Stimulated activated CD4-positive, alpha-beta T cell treated with anti-CD3 and anti-CD28 coated beads, Interleukin-2, amount 100 ng/mL, for 4 hours (primary cell): ENCODE results near the gene ZIC1.

Source experiments
- DNase-seq: peaks from one replicate; pipeline ENCODE4 v3.0.0-alpha.2; 2020; ENCODE audit warnings: low read depth

Gene ZIC1

DNA sequence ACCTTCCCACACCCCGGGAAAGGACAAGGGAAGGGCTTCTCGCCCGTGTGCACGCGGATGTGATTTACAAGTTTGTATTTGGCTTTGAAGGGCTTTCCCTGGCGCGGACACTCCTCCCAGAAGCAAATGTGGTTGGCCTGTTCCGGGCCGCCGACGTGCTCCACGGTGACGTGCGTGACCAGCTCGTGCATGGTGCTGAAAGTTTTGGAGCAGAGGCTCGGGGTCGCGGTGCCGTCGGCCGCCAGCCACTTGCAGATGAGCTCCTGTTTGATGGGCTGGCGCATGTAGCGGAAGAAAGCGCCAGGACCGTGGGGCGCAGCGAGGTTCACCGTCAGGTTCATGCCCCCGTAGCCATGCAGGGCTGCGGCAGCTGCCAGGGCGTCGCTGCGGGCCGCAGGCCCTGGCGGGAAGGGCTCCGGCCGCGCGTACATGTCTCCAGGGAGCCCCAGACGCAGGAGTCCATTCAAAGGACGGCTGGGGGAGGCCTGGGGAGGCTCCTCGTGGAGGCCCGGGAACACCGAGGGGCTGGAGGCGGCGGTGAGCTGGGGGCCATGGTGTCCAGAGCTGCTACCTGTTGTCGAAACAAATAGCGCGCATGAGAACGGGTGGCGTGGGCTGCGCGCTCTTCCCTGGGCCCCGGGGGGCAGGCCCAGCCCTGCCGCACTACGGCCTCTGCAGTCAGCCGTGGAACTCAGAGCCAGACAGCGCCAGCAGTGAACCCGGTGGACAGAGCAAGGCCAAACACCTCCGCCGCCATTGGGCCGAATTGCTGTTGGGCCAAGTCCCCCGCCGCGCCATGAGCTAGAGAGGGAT lies 13.1 kb upstream of the ZIC1 start:
- no peak for DNase-seq

GRCh38 chr3:147396712-147397046 lies 12.5 kb upstream of the ZIC1 start:
- no peak for DNase-seq

DNA sequence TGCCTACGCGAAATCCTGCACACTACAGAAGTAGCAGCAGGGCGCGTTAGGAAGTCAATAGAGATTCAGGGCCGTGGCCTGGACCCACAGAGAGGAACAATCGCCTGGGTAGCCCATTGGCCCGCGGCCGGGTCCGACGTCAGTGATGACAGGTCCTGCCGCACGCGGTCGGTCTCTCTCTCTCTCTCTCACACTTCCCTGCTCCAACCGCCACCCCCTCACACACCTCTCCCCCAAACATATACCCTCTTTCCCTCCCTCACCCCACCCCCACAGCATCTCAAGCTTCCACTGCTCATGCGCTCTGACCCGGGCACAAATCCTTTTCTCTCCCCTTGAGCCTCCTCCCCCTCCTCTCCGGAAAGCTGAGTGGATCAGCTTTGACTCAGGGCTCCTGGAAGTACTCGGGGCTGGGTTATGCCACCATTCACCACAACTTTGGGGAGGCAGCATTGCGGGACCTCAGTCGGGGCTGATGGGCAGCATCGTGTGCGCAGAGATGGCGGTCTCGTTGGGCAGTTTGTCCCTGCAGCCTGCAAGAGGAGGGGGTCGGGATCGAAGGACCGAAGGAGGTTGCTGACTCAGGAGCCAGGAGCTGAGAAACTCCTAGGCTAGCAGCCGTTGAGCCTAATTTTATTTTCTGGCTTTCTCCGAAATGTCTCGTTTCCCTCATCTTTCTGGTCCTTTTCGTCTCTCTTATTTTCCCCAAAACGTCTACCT lies 11.8 kb upstream of the ZIC1 start:
- DNase-seq = no peak

DNA sequence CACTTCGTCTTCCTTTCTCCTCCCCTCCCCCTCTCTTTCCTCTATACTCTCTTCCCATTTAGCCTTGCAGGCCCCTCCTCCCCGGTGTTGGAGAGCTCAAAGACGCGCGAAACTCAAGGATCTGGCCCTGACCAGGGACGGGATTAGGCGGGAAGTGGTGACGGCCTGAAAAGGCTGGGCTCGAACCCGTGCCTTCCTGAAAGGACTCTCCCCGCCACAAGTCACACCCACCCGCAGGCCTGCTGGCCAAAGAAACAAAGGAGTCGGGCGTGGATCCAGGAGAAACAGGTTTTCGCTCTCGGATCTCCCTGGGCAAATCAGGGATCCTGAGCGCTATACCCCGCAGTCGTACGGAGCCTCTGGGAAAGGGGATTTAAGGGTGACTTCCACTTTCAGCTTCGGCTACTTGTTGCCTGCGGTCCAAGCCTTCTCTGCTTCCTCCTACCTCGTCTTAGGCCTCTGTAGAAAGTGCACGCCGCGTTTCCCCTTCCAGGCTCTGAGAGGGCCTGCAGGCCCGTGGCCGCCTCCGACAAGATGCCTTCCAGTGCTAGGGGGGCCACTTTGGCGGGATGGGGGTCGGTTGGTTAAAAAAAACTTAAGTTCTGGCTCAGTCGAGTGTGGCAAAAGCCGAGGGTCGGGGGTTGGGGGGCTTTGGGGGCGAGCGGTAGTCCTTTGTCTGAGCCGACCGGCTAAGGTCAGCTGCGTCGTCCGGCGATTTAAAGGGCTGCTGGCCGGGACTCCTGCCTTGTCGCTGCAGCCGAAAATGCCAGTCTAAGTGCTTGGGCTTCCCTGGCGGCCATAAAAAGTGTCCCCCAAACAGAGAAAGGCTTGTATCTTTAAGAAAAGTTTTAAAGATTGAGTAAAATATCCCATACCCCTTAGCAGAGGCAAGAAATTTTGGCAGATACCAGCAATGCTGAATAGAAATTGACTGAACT lies 11.0 kb upstream of the ZIC1 start:
- DNase-seq = no peak

DNA sequence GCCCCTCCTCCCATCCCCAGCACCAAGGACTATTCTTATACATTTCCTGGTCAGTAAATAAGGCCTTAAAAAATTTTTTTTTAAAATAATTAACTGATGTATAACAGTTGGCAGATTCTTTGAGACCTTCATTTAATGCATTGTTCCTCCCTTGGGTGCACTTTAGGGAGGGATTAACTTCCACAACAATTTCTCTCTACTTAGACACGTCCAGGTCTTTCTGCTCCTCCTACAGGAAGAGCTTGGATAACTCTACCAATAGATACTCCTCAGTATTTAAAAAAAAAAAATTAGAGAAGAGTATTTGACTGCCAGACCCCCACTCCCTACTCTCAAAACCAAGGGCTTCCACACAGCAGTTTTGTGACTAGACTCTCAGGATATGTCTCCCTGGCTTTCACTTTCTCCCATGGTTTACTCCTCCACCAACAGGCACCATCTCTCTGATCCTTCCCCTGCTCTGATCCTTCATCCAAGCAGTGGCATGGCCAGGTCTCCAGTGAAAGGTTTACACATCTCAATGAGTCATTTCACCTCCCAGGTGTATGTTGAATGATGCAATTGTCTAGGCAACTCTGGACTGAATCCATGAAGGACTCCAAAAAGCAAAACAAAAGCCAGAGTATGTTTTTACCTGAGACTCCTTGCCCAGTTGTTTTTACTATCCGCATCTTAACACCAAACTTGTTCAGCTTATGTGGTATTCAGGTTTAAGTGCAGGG lies 10.2 kb upstream of the ZIC1 start:
- DNase-seq = no peak

DNA sequence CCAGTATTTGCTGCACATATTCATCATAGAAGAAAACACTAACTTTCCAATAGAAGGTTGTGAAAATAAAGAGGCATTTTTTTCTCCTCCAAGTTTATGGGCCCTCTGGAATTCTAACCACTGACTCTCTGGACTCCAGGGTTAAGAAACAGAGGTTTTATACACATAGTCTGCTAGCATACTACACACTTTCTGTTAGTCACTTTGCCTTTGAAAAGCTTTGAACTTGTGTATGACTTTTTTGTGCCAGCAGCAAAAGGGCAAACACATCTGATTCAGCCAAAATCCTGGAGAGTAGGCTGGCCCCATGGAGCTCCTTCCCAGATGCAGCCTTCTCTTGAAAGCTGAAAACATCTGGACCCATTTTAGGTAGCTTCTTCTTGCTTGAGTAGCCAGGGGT lies 9.1 kb upstream of the ZIC1 start:
- DNase-seq = no peak

DNA sequence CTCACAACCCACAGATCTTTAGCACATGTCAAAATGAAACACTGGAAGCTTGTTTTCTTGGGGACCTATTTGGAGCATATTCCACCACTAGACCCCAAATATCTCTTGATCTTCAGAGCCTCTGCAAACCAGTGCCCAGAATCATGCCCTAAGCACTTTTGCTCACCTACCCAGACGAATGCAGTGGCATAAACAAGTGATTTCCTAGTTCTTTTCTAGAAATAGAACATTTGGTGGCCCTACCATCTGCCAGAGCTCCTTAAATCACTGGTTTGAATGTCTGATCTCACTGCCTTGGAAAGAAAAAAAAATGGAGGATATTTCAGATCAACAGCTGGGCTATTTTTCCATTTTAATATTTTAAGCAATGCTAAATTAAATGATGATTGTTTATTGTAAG lies 8.2 kb upstream of the ZIC1 start:
- no peak for DNase-seq

DNA sequence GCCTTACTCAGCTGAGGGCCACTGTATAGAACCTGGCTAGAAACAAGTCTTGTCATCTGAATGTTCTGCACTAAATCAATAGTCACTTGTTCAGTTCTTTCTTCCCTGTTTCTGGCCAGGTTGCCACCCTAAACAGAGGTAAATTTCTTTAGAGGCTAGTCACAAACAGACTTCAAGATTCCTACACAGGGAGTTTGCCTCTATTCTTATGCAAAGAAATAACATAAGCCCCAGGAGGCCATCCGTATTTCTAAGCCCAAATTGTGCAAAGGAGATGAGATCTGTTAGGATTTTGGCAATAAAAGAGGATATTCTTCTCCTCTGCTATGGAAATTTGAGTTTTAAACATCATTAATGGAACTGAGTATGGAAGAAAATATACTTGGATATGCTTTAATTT lies 7.7 kb upstream of the ZIC1 start:
- DNase-seq = no peak

DNA sequence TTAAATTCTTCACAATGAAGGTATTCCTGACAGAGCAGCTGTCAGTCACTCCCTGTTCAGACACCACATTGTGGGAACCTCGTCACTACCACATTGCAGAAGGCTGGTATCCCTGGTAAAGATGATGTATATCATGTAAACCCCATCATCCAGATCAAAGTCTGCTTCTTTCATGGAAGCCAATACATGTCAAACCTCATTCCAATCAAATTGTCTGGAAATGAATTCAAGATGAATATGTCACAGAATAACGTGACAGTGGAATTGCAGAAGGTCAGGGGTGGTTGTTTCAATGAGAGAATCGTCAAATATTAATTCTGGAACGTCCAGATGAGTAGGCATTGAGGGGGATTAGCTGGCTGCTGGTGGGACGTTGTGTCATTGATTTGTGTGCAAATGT lies 7.0 kb upstream of the ZIC1 start:
- DNase-seq = no peak

DNA sequence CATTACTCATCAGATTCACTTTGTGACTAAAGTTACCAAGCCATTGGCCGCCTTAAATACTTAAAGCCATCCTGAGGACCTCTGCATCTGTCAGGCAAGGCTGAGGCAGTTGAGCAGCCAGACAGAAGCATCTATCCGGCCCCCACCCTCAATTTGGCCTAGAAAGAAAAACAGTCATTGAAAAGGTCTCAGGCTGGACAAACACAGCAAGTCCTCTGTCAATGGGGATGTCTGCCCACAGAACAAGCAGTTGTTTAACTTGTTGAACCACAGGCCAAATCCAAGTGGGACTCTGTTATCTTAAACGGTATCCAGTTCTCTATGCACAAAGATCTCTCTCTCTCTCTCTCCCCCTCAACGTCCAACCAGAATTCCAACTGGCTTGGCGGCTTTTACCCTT lies 5.7 kb upstream of the ZIC1 start:
- no peak for DNase-seq

DNA sequence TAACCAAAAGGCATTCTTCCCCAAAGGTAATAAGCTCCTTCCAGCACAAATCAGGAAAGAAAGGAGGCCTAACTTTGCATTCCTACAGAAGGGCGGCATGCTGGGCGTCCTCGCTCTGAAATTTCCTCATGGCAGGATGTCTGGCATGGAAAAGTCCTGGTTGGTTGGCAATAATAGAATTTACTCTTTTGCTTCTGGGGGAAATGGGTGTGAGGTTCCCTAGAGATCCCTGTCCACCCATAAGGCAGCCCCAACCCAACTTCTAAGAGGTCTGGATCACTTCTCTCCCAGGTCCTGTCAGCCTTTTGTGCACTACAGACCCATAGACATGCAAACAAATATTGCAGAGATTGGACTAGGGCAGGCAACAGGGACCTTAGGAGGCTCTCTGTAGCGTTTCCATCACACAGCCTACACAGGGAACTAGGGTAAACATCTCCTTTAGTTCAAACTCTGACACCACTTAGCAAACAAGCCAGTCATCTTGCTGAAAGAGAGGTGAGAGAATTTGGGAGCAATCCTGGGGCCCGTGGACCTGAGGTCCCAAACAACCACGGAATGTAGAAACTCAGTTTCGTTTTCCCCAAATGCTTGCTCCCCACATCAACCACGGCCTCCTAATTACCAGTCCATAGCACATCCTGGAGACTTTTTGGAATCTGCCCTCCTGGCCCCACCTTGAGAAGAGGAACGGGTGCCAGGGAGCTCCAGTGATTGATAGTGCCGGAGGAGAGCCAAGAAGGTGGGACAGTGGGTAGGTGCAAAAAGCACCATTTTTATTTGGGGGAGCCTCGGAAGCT lies 5.0 kb upstream of the ZIC1 start:
- no peak for DNase-seq

GRCh38 chr3:147404800-147405230 lies 4.3 kb upstream of the ZIC1 start:
- no peak for DNase-seq

DNA sequence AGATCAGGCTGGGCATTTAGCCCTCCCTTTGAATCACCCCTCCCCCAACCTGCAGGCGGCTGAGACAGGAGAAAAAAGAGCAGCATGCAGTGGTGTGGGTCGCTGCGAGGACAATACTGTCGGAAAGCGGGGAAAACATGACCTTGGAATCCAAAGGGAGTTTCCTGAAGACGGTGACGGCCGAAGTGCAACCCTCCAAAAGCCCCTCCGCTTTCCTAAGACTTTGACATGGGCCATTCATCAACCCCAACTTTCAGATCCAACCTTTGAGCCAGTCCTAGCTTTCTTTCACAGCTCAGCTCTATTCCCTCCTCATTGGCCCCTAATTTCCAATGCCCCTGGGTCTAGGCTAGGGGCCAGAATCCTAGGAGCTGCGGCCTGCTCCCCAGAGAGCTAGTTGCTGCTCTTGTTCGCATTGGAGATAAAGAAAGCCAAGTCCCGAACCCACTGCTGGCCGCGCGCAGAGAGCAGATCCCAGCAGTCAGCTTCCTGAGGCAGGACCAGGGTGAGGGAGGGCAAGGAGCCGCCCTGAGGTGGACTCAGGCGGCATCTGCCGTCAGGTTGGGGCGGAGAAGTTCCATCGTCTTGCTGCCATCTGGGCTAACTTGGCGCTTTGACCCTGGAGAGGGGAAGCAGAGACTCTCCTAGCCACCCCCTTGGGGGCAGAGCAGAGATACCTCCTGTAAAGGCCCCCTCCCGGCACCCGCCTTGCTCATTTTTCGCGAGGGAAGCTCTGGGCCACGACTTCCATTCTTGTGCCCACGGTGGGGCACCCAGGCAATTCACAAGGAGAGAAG lies 3.7 kb upstream of the ZIC1 start:
- no peak for DNase-seq

- DNase-seq = no peak
Measured at GRCh38 chr3:147406028-147406931, 2.9 kb upstream of the ZIC1 start, which contains the start of gene ZIC4. TSS of gene ZIC4 (minus strand) at chr3:147406543. CDS start at chr3:147402797, 3,746 bp downstream.

DNA sequence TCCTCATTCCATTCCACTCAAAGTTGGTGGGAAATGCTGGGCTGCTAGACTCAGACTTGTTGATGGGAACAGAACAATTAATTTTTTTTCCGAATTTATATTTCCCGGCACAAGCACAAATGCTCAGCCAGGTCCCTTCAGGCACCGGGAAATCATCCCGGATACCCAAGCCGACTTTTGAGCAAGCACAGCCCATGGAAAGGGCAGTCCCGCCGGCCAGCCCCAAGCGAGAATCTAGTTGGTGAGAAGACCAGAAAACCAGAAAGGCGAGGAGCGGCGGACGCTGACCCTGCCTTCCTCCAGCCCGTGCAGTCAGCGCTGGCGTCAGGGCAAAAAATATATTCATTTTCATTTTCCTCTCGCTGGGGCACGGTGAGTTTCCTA lies 2.1 kb upstream of the ZIC1 start:
- DNase-seq = no peak

- no peak for DNase-seq
Measured at GRCh38 chr3:147407498-147408187, 1.5 kb upstream of the ZIC1 start.

- DNase-seq = no peak
Measured at GRCh38 chr3:147408188-147409100, 721 bp upstream of the ZIC1 start.
